CD14-positive monocyte (primary cell): ENCODE results near the gene COL4A2. TPM values are rescaled to one million over a fixed set of nuclear protein-coding genes. Genes with fewer than 3 reads are reported as not detected.

Experiments used
- DNase-seq, 3 donors: peaks; one replicate each; pipeline ENCODE4 v3.0.0-alpha.2; 2011 to 2022
- H2AFZ ChIP-seq: 2 replicates; pipeline ENCODE4 v1.6.0; 2012; ENCODE audit warnings: mild to moderate bottlenecking, low read depth, low read length, inconsistent platforms; ENCODE audit not compliant: insufficient read depth, poor library complexity, severe bottlenecking
- H3K27ac ChIP-seq, 2 donors: 1 replicate in 1 of 2; 2 replicates in 1 of 2; pipeline ENCODE4 v1.5.1; 2012 to 2013; ENCODE audit warnings: low read length in 2 of 2, control low read depth in 1 of 2, inconsistent platforms in 1 of 2, low read depth in 1 of 2, mild to moderate bottlenecking in 1 of 2
- H3K27me3 ChIP-seq, 2 donors: one replicate each; pipeline versions ENCODE4 v1.6.0 to v1.6.1; 2011 to 2013; ENCODE audit warnings: low read length in 2 of 2; ENCODE audit not compliant: control insufficient read depth in 2 of 2, insufficient read depth in 2 of 2
- H3K36me3 ChIP-seq, 2 donors: replicated peaks in 1 of 2; 1 replicate in 1 of 2; 2 replicates in 1 of 2; pipeline versions ENCODE4 v1.5.1 to v1.6.1; 2012 to 2013; ENCODE audit warnings: low read length in 2 of 2, control low read depth in 1 of 2, inconsistent platforms in 1 of 2, mild to moderate bottlenecking in 1 of 2; ENCODE audit not compliant: insufficient read depth in 2 of 2, control insufficient read depth in 1 of 2
- H3K4me1 ChIP-seq, 2 donors: 1 replicate in 1 of 2; 2 replicates in 1 of 2; pipeline versions ENCODE4 v1.5.1 to v1.6.1; 2012 to 2013; ENCODE audit warnings: low read length in 2 of 2, control low read depth in 1 of 2, inconsistent platforms in 1 of 2, mild to moderate bottlenecking in 1 of 2, moderate library complexity in 1 of 2; ENCODE audit not compliant: insufficient read depth in 2 of 2, control insufficient read depth in 1 of 2
- H3K4me2 ChIP-seq: replicated peaks from 2 replicates; pipeline ENCODE3; 2012; ENCODE audit warnings: low read length, moderate library complexity, mild to moderate bottlenecking; ENCODE audit not compliant: poor library complexity, severe bottlenecking; ENCODE audit errors: extremely low read depth
- H3K4me3 ChIP-seq, 3 experiments: fragments of 200-600 bp in 1 of 3; sonication (generic) in 1 of 3; replicated peaks in 1 of 3; 1 replicate in 2 of 3; 2 replicates in 1 of 3; pipeline ENCODE4 v1.5.1; 2011 to 2013; ENCODE audit warnings: low read length in 3 of 3, mild to moderate bottlenecking in 3 of 3, control low read depth in 2 of 3, low read depth in 2 of 3, inconsistent platforms in 1 of 3, moderate library complexity in 1 of 3
- H3K79me2 ChIP-seq: 2 replicates; pipeline ENCODE4 v1.6.0; 2012; ENCODE audit warnings: mild to moderate bottlenecking, control low read depth, inconsistent platforms, low read length, moderate library complexity; ENCODE audit not compliant: insufficient read depth
- H3K9ac ChIP-seq: 2 replicates; pipeline ENCODE4 v1.6.0; 2017; ENCODE audit warnings: low read length, mild to moderate bottlenecking; ENCODE audit not compliant: insufficient read depth, poor library complexity, severe bottlenecking
- H3K9me3 ChIP-seq, 2 donors: replicated peaks in 1 of 2; 1 replicate in 1 of 2; 2 replicates in 1 of 2; pipeline versions ENCODE4 v1.5.1 to v1.6.1; 2012 to 2013; ENCODE audit warnings: low read length in 2 of 2, control low read depth in 1 of 2; ENCODE audit not compliant: control insufficient read depth in 1 of 2, insufficient read depth in 1 of 2
- H4K20me1 ChIP-seq: 2 replicates; pipeline ENCODE4 v1.6.0; 2012; ENCODE audit warnings: mild to moderate bottlenecking, low read length, control low read depth, moderate library complexity; ENCODE audit not compliant: insufficient read depth
- H3K27ac Mint-ChIP-seq, 7 donors: one replicate each; pipeline ENCODE4 v1.8.0; 2020; ENCODE audit warnings: mild to moderate bottlenecking in 7 of 7, mixed read lengths in 7 of 7, moderate library complexity in 6 of 7, inconsistent platforms in 2 of 7
- H3K27me3 Mint-ChIP-seq, 3 donors: one replicate each; pipeline ENCODE4 v1.8.0; 2021 to 2022; ENCODE audit warnings: low read depth in 3 of 3, mild to moderate bottlenecking in 3 of 3, mixed read lengths in 3 of 3, moderate library complexity in 3 of 3, inconsistent platforms in 1 of 3
- H3K36me3 Mint-ChIP-seq, 2 donors: one replicate each; pipeline ENCODE4 v1.8.0; 2020; ENCODE audit warnings: mixed read lengths in 2 of 2, inconsistent platforms in 1 of 2, mild to moderate bottlenecking in 1 of 2
- H3K4me1 Mint-ChIP-seq: one replicate; pipeline ENCODE4 v1.8.0; 2020; ENCODE audit warnings: mild to moderate bottlenecking, mixed read lengths
- H3K4me3 Mint-ChIP-seq, 2 donors: one replicate each; pipeline ENCODE4 v1.8.0; 2020; ENCODE audit warnings: mild to moderate bottlenecking in 2 of 2, mixed read lengths in 2 of 2, moderate library complexity in 1 of 2
- H3K9me3 Mint-ChIP-seq, 7 donors: one replicate each; pipeline ENCODE4 v1.8.0; 2020 to 2022; ENCODE audit warnings: mixed read lengths in 7 of 7, mild to moderate bottlenecking in 6 of 7, moderate library complexity in 6 of 7, inconsistent platforms in 2 of 7
- WGBS: methylation state at CpG from one replicate; pipeline ENCODE4 v1.1.5; 2013; ENCODE audit warnings: missing lambda C conversion rate; ENCODE audit not compliant: insufficient coverage; 5-methylcytosine and 5-hydroxymethylcytosine counted together
- intact Hi-C, 2 donors: fragments of 100-400 bp; cut with micrococcal nuclease; formaldehyde crosslinking; loops; one replicate each; pipeline versions ENCODE4 v1.15.0 to v1.15.1; 2023
- polyA plus RNA-seq, 3 donors: library from polyadenylated mRNA; depleted of rRNA in 1 of 3; unstranded in 2 of 3; stranded (reverse) in 1 of 3; fragments of 300-500 nt in 2 of 3; fragments of >200 nt in 1 of 3; fragmentation: Illumina TruSeq in 2 of 3; gene quantifications; 1 replicate in 2 of 3; 2 replicates in 1 of 3; pipeline ENCODE4 v1.2.3, GENCODE V29; 2012 to 2021
- TF ChIP-seq, protein P1 (sequence below): fragments of 200-600 bp; IDR thresholded peaks from one replicate; pipeline ENCODE4 v1.8.0; 2022; ENCODE audit warnings: antibody characterized with exemption, mild to moderate bottlenecking

Gene COL4A2
- polyA plus RNA-seq, 3 donors, result not detected

GRCh38 chr13:110479215-110479545, 172.1 kb downstream of the COL4A2 start:
- H3K4me1 Mint-ChIP-seq, result no peaks in the 10 kb centered on the region
- Histone ChIP-seq H3K9ac (no peak overlapping the region), H4K20me1 (no peaks in the 10 kb centered on the region), H3K4me3 (no peak overlapping the region), H3K4me1 (no peaks in the 10 kb centered on the region), H2AFZ (no peak overlapping the region), H3K9me3 (no peaks in the 10 kb centered on the region), H3K36me3 (no peaks in the 10 kb centered on the region), H3K4me2 (no peak overlapping the region), H3K27me3 (no peaks in the 10 kb centered on the region), H3K27ac (no peak overlapping the region), H3K79me2 (no peaks in the 10 kb centered on the region)
- peaks cover 0 to 13% (median 6%) of the 10 kb centered on the region in 3 donors for H3K27me3 Mint-ChIP-seq
- no peak for DNase-seq
- no peak overlapping the region for H3K4me3 Mint-ChIP-seq
- WGBS, result 87% methylated on average over 6 of the region's 6 CpGs
- H3K27ac Mint-ChIP-seq, result peak overlapping the region in 2 of 7 donors; percentile 12
- TF ChIP-seq, protein P1, sequence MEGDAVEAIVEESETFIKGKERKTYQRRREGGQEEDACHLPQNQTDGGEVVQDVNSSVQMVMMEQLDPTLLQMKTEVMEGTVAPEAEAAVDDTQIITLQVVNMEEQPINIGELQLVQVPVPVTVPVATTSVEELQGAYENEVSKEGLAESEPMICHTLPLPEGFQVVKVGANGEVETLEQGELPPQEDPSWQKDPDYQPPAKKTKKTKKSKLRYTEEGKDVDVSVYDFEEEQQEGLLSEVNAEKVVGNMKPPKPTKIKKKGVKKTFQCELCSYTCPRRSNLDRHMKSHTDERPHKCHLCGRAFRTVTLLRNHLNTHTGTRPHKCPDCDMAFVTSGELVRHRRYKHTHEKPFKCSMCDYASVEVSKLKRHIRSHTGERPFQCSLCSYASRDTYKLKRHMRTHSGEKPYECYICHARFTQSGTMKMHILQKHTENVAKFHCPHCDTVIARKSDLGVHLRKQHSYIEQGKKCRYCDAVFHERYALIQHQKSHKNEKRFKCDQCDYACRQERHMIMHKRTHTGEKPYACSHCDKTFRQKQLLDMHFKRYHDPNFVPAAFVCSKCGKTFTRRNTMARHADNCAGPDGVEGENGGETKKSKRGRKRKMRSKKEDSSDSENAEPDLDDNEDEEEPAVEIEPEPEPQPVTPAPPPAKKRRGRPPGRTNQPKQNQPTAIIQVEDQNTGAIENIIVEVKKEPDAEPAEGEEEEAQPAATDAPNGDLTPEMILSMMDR, result no peak
- H3K36me3 Mint-ChIP-seq, result no peaks in the 10 kb centered on the region
- H3K9me3 Mint-ChIP-seq, result no peaks in the 10 kb centered on the region
- intact Hi-C loops, result no loop called here

DNA sequence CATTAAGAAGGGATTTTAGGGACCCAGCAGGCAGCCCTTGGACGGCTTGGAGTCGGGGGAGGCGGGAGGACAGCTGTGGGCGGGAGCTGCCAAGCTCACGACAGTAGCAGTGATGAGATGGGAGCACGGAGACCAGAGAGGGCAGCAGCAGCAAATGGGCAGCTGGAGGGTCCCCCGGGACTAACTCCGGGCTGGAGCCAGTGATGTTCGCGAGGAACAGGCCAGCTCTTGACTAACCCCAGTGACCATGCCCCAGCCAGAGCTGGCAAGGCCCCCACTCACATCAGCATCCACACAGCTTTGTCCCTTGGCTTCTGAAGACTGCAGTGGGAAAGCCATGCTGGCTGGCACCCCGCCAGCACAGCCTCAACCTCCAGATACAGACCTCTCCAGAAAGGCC, 172.6 kb downstream of the COL4A2 start:
- TF ChIP-seq, protein P1, result no peak
- no peak overlapping the region for H3K9ac ChIP-seq
- DNase-seq, result no peak
- intact Hi-C loops, result no loop called here
- no peaks in the 10 kb centered on the region for H3K27me3 ChIP-seq
- no peak overlapping the region for H3K4me2 ChIP-seq
- Mint-ChIP-seq H3K27ac (peak overlapping the region in 1 of 7 donors; percentile 12), H3K4me1 (no peaks in the 10 kb centered on the region), H3K9me3 (no peaks in the 10 kb centered on the region), H3K36me3 (no peaks in the 10 kb centered on the region), H3K27me3 (peaks cover 0 to 16% (median 6%) of the 10 kb centered on the region in 3 donors), H3K4me3 (no peak overlapping the region)
- H2AFZ ChIP-seq, result no peak overlapping the region
- no peak overlapping the region for H3K4me3 ChIP-seq
- H3K36me3 ChIP-seq, result no peaks in the 10 kb centered on the region
- H3K4me1 ChIP-seq, result no peaks in the 10 kb centered on the region
- H4K20me1 ChIP-seq, result no peaks in the 10 kb centered on the region
- no peaks in the 10 kb centered on the region for H3K79me2 ChIP-seq
- no peaks in the 10 kb centered on the region for H3K9me3 ChIP-seq
- 95% methylated on average over 11 of the region's 11 CpGs for WGBS
- H3K27ac ChIP-seq, result no peak overlapping the region
